ENCODE measurements around the gene RAB7B.

RAB7B gene

DNA sequence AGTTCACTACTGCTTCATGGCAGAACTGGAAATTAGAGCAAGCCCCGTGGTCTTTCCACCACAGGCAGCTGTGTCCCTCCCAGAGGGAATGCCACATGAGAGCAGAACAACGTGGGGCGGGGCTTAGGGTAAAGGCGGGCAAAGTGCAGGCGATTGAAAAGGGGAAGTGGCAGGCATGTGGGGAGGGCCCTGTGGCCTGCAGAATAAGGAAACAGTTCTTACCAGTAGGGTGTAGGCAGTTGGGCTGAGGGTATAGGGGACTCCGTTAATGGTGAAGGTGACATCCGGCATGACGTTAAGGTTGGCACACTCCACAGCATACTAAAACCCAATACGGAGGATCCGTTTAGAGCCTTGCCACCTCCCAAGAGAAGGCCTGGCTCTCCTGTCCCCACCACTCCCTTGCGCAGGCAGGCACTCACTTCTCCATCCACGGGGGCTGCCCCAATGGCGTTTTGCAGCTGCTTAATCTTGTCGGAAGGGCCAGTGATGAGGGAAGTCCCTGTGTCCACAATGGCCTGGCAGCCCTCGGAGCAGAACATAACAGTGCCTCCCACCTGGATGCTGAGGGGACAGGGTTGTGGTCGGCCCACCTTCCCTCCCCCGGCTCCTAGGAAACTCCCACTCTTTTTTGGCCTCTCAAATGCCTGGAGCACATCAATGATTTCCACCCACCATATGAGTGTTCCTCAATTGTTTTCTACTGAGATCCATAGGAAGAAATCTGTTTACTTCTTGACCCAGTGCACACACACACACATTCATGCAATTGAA lies 9.1 kb upstream of the RAB7B start:
- TF ChIP-seq GATA2 (IDR thresholded peaks at IDR 0.05; ENCODE audit: low read depth, low read length) (no peak), GATA3 (IDR thresholded peaks at IDR 0.05; ENCODE audit: low read depth, low read length) (no peak)

DNA sequence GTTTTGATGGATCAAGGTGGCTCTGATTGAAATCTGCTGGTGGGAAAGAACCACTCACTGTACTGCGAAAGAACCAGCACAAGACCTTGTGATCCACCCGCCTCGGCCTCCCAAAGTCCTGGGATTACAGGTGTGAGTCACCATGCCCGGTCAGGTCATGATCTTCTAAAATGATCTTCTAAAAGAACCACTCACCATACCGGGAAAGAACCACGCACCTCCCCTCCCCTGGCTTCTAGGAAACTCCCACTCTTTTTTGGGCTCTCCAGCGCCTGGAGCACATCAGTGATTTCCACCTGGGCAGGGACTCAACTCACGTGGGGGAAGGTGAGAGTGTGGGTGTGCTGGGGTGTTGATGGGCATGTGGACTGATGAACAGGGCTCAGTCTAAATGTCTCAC lies 7.9 kb upstream of the RAB7B start:
- TF ChIP-seq GATA3 (IDR thresholded peaks at IDR 0.05; ENCODE audit: low read depth, low read length) (no peak), GATA2 (IDR thresholded peaks at IDR 0.05; ENCODE audit: low read depth, low read length) (no peak)

DNA sequence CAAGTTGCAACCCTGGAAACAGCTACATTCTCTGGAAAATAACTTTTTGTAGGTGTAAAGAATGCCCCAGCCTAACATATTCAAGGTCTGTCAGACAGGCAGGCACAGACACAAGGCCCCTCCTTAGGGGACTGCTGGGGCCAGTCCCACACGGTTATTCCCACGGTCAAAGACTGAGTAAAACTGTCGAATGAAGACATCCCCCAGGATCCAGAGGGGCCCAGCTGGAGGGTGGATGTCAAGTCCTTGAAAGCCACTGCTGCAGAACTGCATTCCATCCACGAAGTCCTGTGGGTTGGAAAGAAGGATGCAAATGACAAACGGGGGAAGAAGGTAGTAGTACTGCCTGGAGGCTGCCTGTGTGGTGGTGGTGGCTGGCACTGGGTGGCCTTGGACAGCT lies 6.9 kb upstream of the RAB7B start:
- TF ChIP-seq GATA2 (IDR thresholded peaks at IDR 0.05; ENCODE audit: low read depth, low read length) (no peak), GATA3 (IDR thresholded peaks at IDR 0.05; ENCODE audit: low read depth, low read length) (no peak)

DNA sequence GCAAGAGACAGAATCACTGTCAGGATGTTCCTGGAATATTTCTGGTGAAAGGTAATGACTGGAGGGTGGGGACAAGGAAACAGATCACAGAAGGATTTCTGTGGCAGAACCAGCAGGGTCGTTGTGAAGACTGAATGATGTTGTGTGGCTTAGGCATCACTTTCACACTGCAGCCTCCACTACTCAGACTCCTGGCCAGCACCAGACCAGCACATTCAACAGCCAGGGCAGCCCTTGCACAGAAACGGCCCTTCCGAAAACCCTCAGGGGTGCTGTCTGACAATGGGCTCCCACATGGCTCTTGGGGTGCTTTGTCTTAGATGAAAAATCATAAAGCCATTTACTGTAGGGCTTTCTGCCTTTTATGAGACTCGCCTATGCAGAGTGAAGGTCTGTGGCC lies 3.8 kb upstream of the RAB7B start:
- no peak for TF ChIP-seq GATA3 (IDR thresholded peaks at IDR 0.05; ENCODE audit: low read depth, low read length)
- no peak for TF ChIP-seq GATA2 (IDR thresholded peaks at IDR 0.05; ENCODE audit: low read depth, low read length)

DNA sequence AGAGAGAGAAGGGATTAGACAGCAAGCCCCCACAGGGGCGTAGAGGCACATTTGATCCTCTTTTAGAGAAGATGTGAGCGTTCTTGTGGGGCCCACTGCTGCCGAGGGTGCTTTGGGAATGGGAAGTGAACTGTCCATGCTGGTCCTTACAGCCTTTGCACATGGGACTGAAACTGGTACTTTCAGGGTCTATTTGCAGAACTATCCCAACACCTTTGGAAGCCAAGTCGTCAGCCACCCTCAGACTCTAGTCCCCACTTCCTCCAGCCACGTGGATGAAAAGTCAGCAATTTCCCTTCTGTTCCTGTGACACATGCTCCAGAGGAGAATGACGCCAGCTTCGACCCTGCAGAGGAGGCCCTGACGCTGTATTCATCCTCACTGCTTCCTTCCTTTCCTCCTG lies 2.6 kb upstream of the RAB7B start:
- TF ChIP-seq GATA3 (IDR thresholded peaks at IDR 0.05; ENCODE audit: low read depth, low read length), result no peak
- no peak for TF ChIP-seq GATA2 (IDR thresholded peaks at IDR 0.05; ENCODE audit: low read depth, low read length)

DNA sequence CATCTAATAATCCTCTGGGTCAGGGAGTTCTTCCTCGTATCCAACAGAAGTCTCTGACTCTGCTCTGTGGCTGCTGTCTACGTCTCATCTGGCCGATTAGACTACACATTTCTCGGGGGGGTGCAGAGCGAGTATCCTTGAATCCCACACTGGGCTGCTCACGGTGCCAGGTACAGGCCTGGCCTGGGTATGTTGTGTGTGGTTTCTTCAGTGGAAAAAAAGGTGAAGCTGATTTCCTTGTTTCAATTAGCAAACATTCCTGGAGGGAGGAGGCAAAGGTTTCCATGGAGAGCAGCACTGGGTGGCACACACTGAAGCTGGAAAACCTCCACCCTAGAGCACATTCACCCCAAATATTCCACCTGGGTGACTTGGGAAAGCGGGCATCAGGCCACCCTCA lies 2.0 kb upstream of the RAB7B start:
- no peak for TF ChIP-seq GATA2 (IDR thresholded peaks at IDR 0.05; ENCODE audit: low read depth, low read length)

DNA sequence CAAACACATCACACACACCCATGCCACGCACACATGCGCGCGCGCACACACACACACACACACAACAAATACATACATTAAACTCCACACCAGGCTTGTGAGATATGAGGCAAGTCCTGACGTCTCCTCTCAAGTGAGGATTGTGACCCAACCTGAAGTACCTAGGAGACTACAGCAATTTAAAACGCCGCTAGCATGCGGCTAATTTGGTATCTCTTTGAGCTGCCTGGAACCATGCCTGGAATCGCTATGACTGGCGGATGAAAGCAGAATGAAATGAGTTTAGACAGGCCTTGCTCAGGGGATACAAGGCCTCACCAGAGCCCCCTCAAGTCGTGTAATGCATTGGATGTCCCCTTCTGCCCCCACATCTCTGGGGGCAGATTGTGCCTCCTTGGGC lies 1.6 kb upstream of the RAB7B start:
- TF ChIP-seq GATA2 (IDR thresholded peaks at IDR 0.05; ENCODE audit: low read depth, low read length) (no peak), GATA3 (IDR thresholded peaks at IDR 0.05; ENCODE audit: low read depth, low read length) (no peak)

DNA sequence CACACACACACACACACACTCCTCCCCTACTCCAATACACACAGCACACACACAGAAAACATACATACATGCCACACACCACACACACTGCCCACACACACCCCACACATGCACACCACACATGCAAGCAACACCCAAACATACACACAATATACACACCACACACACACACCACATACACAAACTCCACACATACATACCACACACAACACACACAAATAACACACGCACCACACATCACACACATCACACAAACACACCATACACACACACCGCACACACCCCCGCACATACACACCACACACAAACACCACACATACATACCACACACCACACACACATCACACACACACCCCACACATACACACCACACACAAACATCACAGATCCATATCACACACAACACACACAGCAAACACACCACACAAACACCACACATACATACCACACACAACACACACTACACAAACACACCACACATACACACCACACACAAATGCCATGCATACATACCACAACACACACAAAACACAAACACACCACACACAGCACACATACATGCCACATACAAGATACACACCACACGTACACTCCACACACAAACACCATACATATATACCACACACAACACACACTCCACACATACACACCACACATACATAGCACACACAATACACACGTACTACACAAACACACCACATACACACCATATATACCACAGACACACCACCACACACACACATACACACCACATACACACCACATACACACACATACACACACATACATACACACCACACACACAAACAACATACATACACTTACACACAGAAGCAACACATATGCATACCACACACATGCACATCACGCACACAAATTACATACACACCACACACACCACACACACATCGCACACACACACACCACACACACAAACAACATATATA lies 932 bp upstream of the RAB7B start:
- TF ChIP-seq GATA2 (IDR thresholded peaks at IDR 0.05; ENCODE audit: low read depth, low read length) (no peak), GATA3 (IDR thresholded peaks at IDR 0.05; ENCODE audit: low read depth, low read length) (no peak)

DNA sequence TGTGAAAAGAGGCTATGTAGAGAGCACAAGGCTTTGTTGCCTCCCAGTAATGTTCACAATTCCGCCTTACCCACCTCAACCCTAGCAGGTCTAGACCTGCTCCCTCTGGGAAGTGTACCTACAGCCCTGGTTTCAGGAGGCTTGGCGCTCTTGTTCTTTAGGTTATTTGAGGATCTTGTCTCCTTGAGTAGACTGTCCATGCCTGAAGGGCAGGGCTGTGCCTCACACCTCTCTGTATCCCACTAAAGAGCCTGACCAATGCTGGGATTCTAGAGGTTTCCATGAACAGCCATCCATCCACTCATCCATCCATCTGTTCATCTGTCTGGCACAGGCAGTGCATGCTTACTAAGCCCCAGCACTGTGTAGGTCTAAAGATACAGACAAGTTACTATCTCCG lies 1.0 kb downstream of the RAB7B start:
- no peak for TF ChIP-seq GATA3 (IDR thresholded peaks at IDR 0.05; ENCODE audit: low read depth, low read length)
- TF ChIP-seq GATA2 (IDR thresholded peaks at IDR 0.05; ENCODE audit: low read depth, low read length), result no peak

DNA sequence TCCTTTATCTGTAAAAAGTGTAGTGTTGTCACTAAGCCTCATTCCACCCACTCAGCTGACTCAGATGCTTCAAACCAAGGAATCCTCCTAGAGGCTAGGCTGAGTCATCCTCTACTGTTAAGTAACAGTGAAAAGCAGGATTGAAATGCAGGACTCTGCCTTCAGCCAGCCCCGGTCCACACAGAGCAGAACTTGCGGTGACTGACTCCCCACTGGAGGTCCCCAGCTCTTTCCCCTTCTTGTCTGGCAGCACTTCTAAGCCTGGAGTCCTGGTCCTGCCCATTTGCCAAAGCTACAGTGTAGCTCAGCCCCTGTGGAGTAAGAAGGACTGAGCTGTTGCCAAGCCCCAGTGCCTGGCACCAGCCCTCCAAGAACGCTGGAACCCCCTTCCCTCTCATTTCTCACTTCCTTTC lies 1.7 kb downstream of the RAB7B start:
- TF ChIP-seq GATA2 (IDR thresholded peaks at IDR 0.05; ENCODE audit: low read depth, low read length), result no peak
- TF ChIP-seq GATA3 (IDR thresholded peaks at IDR 0.05; ENCODE audit: low read depth, low read length), result no peak

DNA sequence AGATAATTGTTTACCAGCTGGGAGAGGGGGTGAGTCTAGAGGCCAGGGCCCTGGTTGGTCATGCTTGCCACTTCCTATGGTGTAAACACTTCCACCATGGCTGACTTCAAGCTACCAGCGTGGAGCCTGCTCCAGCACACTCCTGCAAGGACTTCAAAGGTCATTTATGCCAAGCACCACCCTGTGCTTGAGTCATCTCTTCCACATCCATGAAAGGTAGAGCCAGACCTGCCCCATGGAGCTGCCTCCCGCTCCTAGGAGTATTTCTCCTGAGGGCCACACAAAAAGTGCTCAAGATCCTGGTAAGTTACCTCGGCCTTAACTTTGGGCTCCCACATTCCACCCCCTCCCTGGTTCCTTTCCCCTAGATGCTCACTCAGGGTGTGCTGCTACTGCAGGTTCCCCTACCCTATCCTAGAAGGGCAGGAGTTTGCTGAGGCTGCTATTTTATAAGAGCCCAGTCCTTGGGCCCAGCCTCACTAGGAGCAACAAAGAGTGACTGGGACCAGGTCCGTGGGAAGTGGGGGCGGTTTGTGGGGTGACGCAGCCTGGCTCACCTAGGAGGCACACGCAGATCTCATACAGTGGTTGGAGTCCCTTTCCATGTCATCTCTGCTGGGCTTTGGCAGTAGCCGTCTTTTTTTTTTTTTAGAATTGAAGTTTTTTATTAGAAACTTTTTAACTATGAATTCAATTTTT lies 2.4 kb downstream of the RAB7B start:
- TF ChIP-seq GATA2 (IDR thresholded peaks at IDR 0.05; ENCODE audit: low read depth, low read length) (no peak), GATA3 (IDR thresholded peaks at IDR 0.05; ENCODE audit: low read depth, low read length) (no peak)

DNA sequence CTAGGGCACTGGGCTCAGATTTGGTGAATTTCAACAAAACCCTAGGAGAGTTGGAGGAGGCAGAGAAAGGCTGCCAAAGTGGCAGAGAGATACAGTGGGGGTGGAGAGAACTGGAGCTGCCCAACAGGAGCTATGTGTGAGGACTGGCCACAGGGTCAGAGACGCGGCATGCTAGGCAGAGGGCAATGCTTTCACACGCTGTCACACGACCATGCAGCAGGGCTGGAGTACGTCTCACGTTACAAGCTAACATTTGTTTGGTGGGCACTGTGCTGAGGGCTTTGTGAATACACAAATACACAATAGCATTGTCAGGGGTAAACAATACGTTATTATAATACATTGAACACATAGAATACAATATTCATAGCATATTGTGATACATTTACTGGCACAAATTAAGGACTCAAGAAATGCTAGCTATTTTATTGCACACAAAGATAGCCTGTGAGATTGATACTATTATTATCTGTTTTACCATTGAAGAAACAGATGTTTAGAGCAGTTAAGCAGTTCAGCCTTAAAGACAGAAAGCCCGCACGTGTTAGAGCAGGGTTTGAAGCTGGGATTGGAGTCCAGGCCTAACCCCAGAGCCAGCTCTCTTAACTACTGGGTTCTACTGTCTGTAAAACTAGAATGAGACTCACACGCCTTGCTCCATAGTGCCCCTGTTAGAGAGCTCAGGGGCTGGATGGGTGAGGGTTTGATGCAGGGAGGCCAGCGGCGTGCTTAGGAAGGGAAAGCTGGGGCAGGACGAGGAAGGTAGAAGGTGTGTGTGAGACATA lies 4.5 kb downstream of the RAB7B start:
- TF ChIP-seq GATA3 (IDR thresholded peaks at IDR 0.05; ENCODE audit: low read depth, low read length) (no peak), GATA2 (IDR thresholded peaks at IDR 0.05; ENCODE audit: low read depth, low read length) (no peak)

DNA sequence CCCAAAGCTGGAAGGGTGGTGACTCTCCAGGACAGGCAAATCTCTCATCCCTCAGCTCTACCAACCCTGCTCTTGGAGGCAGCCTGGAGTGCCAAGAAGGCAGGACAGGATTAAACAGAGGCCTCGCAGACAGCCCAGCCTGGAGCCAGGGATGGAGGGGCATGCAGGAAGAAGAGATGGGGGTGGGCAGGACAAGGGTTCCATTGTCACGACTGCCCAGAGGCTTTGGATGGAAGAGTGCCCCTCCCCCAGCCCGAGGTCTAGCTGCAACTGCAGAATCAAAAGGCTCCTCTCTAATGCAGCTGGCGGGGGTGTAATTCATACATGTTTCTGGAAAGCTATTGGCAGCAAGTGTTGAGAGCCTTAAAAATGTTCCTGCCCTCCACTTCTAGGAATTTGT lies 8.8 kb downstream of the RAB7B start:
- TF ChIP-seq GATA2 (IDR thresholded peaks at IDR 0.05; ENCODE audit: low read depth, low read length), result no peak
- no peak for TF ChIP-seq GATA3 (IDR thresholded peaks at IDR 0.05; ENCODE audit: low read depth, low read length)

DNA sequence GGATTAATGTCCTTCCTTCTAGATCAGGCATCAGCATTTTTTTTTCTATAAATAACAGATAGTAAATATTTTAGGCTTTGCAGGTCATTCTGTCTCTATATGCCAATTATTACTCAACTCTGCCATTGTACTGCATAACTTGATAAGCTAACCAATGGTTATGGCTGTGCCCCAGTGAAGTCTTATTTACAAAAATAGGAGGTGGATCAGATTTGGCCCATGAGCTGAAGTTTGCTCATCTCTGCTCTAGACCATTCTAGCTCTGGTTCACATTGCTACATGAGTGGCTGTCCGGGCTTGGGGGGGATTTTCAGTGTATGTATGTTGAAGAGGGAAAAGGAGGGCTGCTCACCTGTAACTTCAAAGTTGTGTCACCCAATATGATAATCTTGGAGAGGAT lies 10.1 kb downstream of the RAB7B start:
- no peak for TF ChIP-seq GATA2 (IDR thresholded peaks at IDR 0.05; ENCODE audit: low read depth, low read length)
- TF ChIP-seq GATA3 (IDR thresholded peaks at IDR 0.05; ENCODE audit: low read depth, low read length), result no peak

Measured in SH-SY5Y (cell line).